A673 (cell line): ENCODE results near the gene TRIM65.

Experiments
- CTCF ChIP-seq: fragments of 300-800, 200-600 bp; sonication (generic); conservative IDR thresholded peaks from 2 replicates; pipeline ENCODE4 v1.5.1; 2017; ENCODE audit warnings: low read depth, mild to moderate bottlenecking, antibody characterized with exemption, low read length, moderate library complexity, mixed read lengths
- EZH2 ChIP-seq: fragments of 200-600 bp; sonication (generic); IDR thresholded peaks from 2 replicates; pipeline ENCODE4 v1.6.1; 2017; ENCODE audit warnings: borderline replicate concordance, low read depth, mild to moderate bottlenecking, mixed read lengths, antibody characterized with exemption, low read length; ENCODE audit not compliant: poor library complexity, severe bottlenecking

GRCh38 chr17:75897160-75898019, 639 bp upstream of the TRIM65 start:
- TF ChIP-seq CTCF (no peak), EZH2 (no peak)
